Heart left ventricle (tissue), 16 donors: ENCODE results near the gene CLEC19A. TPM values are rescaled to one million over a fixed set of nuclear protein-coding genes. Genes with fewer than 3 reads are reported as not detected.

Experiments used
- ATAC-seq, 4 donors: fragments of 200-7000 bp; cut with Tn5 transposase; one replicate each; pipeline ENCODE4 v1.9.1; 2020 to 2022; ENCODE audit warnings: moderate library complexity in 4 of 4, mild to moderate bottlenecking in 3 of 4, moderate number of reproducible peaks in 1 of 4
- DNase-seq, 5 donors: peaks; one replicate each; pipeline ENCODE4 v3.0.0-alpha.2; 2020
- H3K27ac ChIP-seq, 12 donors: fragments of 200-600 bp; sonication (generic) in 4 of 12; one replicate each; pipeline versions ENCODE4 v1.5.0 to v1.8.0; 2016 to 2022; ENCODE audit warnings: mild to moderate bottlenecking in 2 of 12
- H3K27me3 ChIP-seq, 9 donors: fragments of 200-600 bp; sonication (generic) in 2 of 9; one replicate each; pipeline versions ENCODE4 v1.5.1 to v1.8.0; 2016 to 2022; ENCODE audit warnings: mild to moderate bottlenecking in 3 of 9
- H3K36me3 ChIP-seq, 9 donors: fragments of 200-600 bp; sonication (generic) in 2 of 9; one replicate each; pipeline versions ENCODE4 v1.5.0 to v1.8.0; 2018 to 2022; ENCODE audit warnings: mild to moderate bottlenecking in 2 of 9
- H3K4me1 ChIP-seq, 12 donors: fragments of 200-600 bp; sonication (generic) in 4 of 12; one replicate each; pipeline versions ENCODE4 v1.5.0 to v1.8.0; 2016 to 2022; ENCODE audit warnings: mild to moderate bottlenecking in 3 of 12
- H3K4me3 ChIP-seq, 12 donors: fragments of 200-600 bp; sonication (generic) in 4 of 12; one replicate each; pipeline versions ENCODE4 v1.5.0 to v1.8.0; 2017 to 2022; ENCODE audit warnings: mild to moderate bottlenecking in 9 of 12, moderate library complexity in 4 of 12
- H3K9me3 ChIP-seq, 12 donors: fragments of 200-600 bp; sonication (generic) in 4 of 12; one replicate each; pipeline versions ENCODE4 v1.5.0 to v1.8.0; 2016 to 2022; ENCODE audit warnings: mild to moderate bottlenecking in 1 of 12
- CTCF ChIP-seq, 12 donors: fragments of 200-600 bp; sonication (generic) in 4 of 12; IDR thresholded peaks; one replicate each; pipeline versions ENCODE4 v1.5.0 to v1.8.0; 2018 to 2022; ENCODE audit warnings: antibody characterized with exemption in 12 of 12, mild to moderate bottlenecking in 5 of 12
- POLR2A ChIP-seq, 2 donors: fragments of 450-650 bp; IDR thresholded peaks; one replicate each; pipeline ENCODE4 v1.6.1; 2017; ENCODE audit warnings: antibody characterized with exemption in 2 of 2, mild to moderate bottlenecking in 2 of 2, moderate library complexity in 2 of 2
- WGBS, 4 donors: extraction: QIAGEN DNeasy Blood & Tissue Kit in 2 of 4; methylation state at CpG; one replicate each; pipeline versions ENCODE4 v1.1.5 to v1.1.7; 2013 to 2018; 5-methylcytosine and 5-hydroxymethylcytosine counted together
- intact Hi-C, 10 donors: fragments of 100-400 bp; cut with DNase I; formaldehyde crosslinking; loops; one replicate each; pipeline versions ENCODE4 v1.11.1 to v1.14.2; 2022
- polyA plus RNA-seq, 2 donors: library from polyadenylated mRNA; stranded (reverse); fragments of 200-250 nt; gene quantifications; one replicate each; pipeline ENCODE4 v1.2.3, GENCODE V29; 2013
- total RNA-seq, 9 donors: library from RNA; depleted of rRNA in 2 of 9; stranded (reverse); fragments of >200 nt in 2 of 9; fragmentation: NEBNext Ultra II Directional in 3 of 9; extraction: Animal tissue kit (Norgen Biotek cat#: 25700) in 3 of 9; gene quantifications; one replicate each; pipeline versions ENCODE4 v1.1.0 to v1.2.4, GENCODE V29; 2016 to 2023
- donor health status: ischemic (EF 13 %, LVEDD 7.1; RV severe dilation, severe dysfunction).
- donor health status: healthy with polysubstance abuse.
- donor health status: DM: no; HTN: yes; CAD: no.
- donor health status: DM: no; HTN: no; CAD: no.
- donor health status: ischemic (EF 25% LVEDD 6.9; RV normal size, moderate dysfunction).
- donor health status: ischemic (EF 25% LVEDD 5.7; RV mildly dilated, moderate dysfunction).
- donor health status: healthy.
- donor health status: DM: yes; HTN: yes; CAD: no.
- donor health status: ischemic (EF 35%, LVEDD 5.7; RV mildly dilated, moderate dysfunction).
- donor health status: nonischemic (EF 11% LVEDD 7.7; RV severe dilation, severe dysfunction).
- donor health status: DM: yes; HTN: yes; CAD: no.
- donor health status: PGD.
- donor health status: ischemic (EF 29% LVEDD 5.4; RV normal size, mild dysfunction).
- donor health status: nonischemic (EF 23%, LVEDD 6.1; RV moderate dilation, normal function).

The CLEC19A gene
- total and polyA plus RNA-seq, 11 donors: not detected

- WGBS, 4 donors: 76 to 85% (median 79%) methylated on average over 7 of the region's 7 CpGs
Observed at GRCh38 chr16:19288872-19289799, 3.6 kb downstream of the CLEC19A start.

GRCh38 chr16:19289811-19290485, 4.4 kb downstream of the CLEC19A start:
- DNase-seq (no peak), ATAC-seq (no peak)
- Histone ChIP-seq H3K4me3 (no peak overlapping the region), H3K36me3 (no peaks in the 10 kb centered on the region), H3K4me1 (peaks cover 0 to 15% (median 0%) of the 10 kb centered on the region in 12 donors), H3K27ac (no peak overlapping the region), H3K9me3 (no peaks in the 10 kb centered on the region), H3K27me3 (peaks cover 0 to 8% (median 0%) of the 10 kb centered on the region in 9 donors)
- TF ChIP-seq POLR2A (IDR thresholded peaks at IDR 0.05): no peak
- no peak for TF ChIP-seq CTCF (IDR thresholded peaks at IDR 0.05)
- WGBS, 4 donors: 34 to 48% (median 39%) methylated on average over 6 to 7 of the region's 7 CpGs
- intact Hi-C loops: loop anchor here in 1 of 10 donors (10.0 kb wide), 1 partner anchor 65 kb away; no protein-coding TSS in a partner anchor

More at GRCh38 chr16:19288872-19289799, 3.6 kb downstream of the CLEC19A start:
- intact Hi-C loops: loop anchor here in 1 of 10 donors (10.0 kb wide), 1 partner anchor 64 kb away; no protein-coding TSS in a partner anchor
- H3K4me1 ChIP-seq: peaks cover 0 to 6% (median 0%) of the 10 kb centered on the region in 12 donors
- H3K27ac ChIP-seq: no peak overlapping the region
- no peaks in the 10 kb centered on the region for H3K36me3 ChIP-seq
- H3K4me3 ChIP-seq: no peak overlapping the region
- TF ChIP-seq CTCF (IDR thresholded peaks at IDR 0.05) (no peak), POLR2A (IDR thresholded peaks at IDR 0.05) (no peak)
- DNase-seq: no peak
- H3K9me3 ChIP-seq: no peaks in the 10 kb centered on the region
- ATAC-seq: no peak
- H3K27me3 ChIP-seq: peaks cover 0 to 8% (median 0%) of the 10 kb centered on the region in 9 donors

GRCh38 chr16:19290860-19291259, 5.3 kb downstream of the CLEC19A start:
- no peak overlapping the region for H3K27ac ChIP-seq
- peaks cover 0 to 18% (median 0%) of the 10 kb centered on the region in 12 donors for H3K4me1 ChIP-seq

More at GRCh38 chr16:19290860-19291259, 5.3 kb downstream of the CLEC19A start:
- no peak for ATAC-seq
- WGBS, 4 donors: 82 to 84% (median 84%) methylated on average over 2 of the region's 2 CpGs
- TF ChIP-seq CTCF (IDR thresholded peaks at IDR 0.05) (no peak), POLR2A (IDR thresholded peaks at IDR 0.05) (no peak)
- peaks cover 0 to 8% (median 0%) of the 10 kb centered on the region in 9 donors for H3K27me3 ChIP-seq
- no peak overlapping the region for H3K4me3 ChIP-seq
- DNase-seq: no peak
- intact Hi-C loops: no loop called here
- H3K36me3 ChIP-seq: no peaks in the 10 kb centered on the region
- no peaks in the 10 kb centered on the region for H3K9me3 ChIP-seq
